HG02852 (cell line): Measurements from ENCODE around the gene AKR1C1.
"Not testable (repeated sequence)": the region's sequence is repeated elsewhere in the genome, so short reads cannot be mapped to it uniquely, and the experiment has no call there.

Experiments used
- ATAC-seq: cut with Tn5 transposase; IDR thresholded peaks from one replicate; pipeline ENCODE4 v1.9.1; 2021; ENCODE audit warnings: mild to moderate bottlenecking, moderate library complexity; ENCODE audit not compliant: unreplicated experiment

Gene AKR1C1

DNA sequence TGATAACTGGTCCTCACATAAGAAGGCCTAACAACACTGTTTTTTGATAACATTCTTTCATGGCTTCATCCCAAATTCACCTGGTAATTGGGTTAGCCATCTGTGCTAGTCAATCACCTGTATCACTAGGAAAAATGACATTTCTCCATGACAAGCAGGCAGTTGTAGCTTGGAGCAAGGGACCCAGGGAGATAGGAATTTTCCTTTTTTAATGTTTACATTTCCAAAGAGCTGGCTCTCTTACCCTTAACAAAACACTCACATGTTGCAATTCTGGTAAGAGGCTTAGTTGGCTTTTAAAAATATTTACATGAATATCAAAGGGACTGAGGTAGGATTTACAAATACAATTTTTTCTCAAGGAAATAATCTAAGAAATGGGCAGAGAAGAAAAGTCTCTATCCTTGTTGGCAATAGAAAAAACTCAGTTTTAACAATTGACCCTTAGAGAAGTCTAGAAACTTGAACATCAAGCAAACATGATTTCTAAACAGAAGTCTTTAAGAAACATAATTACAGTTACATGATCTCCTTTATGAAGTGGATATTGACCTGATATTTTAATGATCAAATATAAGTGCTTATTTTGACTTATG lies 16.1 kb upstream of the AKR1C1 start:
- no peak for ATAC-seq

DNA sequence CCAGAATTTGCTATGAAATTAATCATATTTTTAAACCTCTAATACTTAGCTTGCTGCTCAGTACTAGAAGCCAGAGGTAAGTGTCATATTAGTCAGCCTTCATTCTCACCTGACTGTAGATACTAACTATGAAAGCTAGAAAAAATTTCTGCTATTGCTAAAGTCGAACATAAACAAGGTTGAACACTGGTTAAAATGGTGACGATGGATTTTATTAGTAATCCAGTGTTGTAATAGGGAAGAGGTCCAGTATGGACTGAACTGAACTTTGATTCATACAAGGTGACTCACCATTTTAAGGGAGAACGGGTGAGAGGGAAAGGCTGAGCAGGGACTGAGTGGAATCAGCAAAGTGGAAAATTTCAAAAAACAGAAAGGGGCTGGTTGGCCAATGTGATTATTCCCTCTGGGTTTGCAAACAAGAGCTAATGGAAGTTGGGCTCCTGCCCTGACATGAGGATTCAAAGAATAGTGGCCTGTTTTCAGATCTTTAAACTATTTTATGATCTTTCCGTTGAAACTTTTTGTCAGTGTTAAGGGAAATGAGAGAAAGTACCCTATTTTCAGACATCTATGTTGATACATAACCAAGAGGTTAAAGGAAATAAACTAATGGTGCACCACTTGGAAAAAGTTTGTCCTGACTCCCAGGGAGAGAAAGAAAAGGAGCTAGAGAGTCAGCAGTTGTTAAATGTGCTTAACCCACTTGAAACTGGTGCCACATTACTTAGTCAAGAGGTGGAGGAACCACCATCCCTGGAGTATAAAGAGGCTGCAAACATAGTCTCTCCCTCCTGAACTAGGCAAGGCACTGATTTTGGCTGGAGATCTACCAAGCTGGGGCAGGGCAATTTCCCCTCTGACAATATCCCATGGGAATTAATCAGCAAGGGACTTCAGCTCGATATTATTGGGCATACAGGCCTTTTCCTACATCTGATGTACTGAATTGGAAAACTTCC lies 15.3 kb upstream of the AKR1C1 start:
- ATAC-seq, result no peak

DNA sequence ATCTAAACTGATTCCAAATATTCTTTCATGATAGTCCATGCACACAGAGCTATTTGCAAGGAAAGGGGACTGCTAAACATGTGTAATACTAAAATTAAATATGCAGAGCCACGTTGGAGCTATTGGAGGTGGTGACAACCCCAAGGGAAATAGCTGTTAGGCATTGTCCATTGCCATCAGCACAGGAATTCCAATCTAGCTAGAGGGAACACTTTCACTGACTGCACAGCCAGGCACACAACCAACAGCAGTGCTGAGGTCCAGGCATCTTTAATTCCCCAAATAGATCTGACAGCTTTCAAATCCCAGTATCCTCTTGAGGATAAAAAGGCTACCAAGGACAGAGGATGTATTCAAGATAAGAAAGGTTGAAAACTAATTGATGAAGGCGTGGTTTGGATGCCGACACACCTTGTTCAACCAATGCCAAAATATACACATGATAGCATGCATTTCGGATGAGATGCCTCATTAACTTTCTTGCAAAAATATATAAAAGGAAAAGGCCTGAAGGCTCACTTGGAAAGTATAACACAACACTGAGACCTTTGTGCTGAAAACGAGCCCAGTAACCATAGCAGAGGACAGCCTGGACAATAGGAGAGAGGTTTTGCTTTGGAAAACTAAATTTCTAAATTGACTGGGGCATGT lies 11.6 kb upstream of the AKR1C1 start:
- not testable (repeated sequence) for ATAC-seq

DNA sequence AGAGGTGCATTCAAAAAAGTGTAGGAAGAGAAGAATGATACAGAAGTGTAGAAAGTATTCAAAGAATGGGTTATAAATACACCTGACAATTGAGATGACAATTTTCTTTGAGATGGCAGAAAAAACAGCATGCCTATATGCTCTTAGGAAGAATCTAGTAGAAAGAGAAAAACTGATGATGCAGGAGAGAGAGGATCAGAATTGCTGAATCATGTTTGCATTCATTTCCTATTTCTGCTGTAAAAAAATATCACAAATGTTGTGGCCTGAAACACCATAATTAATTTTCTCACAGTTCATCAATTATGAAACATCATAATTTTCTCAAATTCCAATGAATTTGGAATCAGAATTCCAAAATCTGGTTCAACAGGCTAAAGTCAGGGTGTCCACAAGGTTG lies 9.8 kb upstream of the AKR1C1 start:
- ATAC-seq, result no peak

DNA sequence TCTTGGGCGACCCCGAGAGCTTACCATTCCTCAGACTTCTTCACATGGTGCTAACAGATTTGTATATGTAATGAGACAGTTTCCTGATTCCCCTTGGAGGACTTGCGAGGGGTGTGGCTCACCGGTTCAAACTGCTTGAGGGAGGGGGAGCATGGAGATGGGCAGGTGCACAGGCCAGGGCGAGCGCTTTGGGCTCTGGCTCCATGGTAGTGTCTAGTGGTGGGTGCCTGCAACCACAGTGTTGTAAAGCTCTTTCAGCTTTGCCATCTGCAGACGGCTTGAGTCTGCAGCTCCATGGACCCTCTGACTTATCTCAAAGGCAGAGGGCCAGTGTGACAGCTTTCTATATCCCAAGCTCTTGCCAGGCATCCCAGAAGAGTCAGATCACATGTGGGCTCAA lies 7.1 kb upstream of the AKR1C1 start:
- ATAC-seq, result not testable (repeated sequence)

DNA sequence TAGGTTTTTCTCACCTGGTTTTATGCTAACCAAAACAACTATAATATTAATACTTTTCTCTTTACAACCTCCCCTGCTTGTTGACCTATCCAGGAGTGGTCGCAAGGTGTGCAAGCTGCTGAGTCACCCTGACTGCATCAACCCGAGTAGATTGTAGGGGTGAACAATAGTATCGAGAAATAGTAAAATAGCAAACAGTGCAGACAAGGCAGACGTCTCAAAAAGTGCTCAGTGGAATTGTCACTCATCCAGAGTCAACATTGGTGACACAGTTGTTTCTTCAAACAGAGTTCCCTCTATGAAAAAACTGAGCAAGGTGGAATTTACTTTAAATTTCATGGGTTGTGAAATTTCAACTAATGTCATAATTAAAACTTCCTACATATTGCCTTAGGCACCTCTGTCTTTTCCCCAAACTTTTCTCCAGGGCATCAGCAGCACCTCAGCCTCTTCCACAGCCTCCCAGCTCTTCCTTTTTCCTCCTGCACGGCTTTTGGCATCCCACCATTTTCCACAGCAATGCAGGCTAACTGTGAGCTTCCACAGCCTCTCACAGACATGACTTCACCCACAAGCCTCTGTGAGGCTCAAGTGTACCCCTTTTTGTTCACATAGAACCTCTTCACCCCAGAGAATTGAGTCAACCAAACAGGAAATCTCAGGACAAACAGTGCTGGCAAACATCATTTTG lies 6.1 kb upstream of the AKR1C1 start:
- not testable (repeated sequence) for ATAC-seq

DNA sequence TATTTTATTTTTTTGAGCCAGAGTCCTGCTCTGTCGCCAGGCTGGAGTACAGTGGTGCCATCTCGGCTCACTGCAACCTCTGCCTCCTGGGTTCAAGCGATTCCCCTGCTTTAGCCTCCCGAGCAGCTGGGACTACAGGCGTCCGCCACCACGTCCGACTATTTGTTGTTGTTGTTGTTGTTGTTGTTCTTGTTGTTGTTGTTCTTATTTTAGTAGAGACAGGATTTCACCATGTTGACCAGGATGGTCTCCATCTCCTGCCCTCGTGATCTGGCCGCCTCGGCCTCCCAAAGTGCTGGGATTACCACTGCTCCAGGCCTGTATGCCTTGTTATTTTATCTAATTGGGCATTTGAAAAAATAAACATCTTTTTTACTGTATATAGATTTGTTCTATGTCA lies 1.7 kb upstream of the AKR1C1 start:
- not testable (repeated sequence) for ATAC-seq

DNA sequence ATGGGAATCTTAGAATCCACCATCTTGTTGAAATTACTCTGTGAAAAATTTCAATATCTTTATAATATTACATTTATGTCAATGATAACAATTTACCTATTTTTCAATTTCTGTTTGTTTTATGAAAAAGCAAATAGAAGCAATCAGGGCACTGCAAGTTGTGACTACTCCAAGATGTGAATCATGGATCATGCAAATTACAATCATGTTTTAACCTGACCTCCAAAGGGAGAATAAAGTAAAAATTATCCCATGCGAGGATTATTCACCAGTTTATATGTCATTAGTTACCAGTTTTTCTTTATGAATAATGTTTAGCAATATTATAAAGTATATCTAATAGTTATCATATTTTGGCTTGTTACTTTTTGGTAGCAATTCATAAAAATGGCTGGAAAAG lies 907 bp upstream of the AKR1C1 start:
- ATAC-seq, result not testable (repeated sequence)

DNA sequence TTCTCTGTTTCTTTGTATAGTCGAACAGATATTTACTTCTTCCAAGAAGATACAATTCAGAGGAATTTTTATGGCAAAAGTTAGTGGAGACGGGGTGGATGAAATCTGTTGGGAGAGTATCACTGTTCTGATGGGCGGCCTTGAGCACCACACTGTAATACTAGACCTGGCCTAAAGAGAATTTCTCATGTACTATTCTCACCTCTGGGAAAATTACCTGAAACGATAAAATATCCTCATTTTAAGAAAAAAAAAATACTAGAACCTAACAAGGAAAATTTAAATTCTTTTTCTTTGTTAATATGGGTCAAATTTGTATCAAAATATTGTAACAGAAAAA lies 570 bp downstream of the AKR1C1 start:
- not testable (repeated sequence) for ATAC-seq

DNA sequence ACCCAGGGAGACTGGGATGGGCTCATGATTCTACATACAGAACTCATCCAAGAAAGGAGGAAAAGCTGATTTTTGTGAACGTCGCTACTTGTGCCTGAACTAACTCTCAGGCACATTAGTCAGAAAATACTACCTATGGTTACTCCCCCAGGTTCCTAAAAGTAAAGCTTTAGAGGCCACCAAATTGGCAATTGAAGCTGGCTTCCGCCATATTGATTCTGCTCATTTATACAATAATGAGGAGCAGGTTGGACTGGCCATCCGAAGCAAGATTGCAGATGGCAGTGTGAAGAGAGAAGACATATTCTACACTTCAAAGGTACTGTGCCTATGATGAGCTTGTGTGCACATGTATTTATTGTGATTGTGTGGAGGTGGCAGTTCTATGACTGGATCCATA lies 2.5 kb downstream of the AKR1C1 start:
- not testable (repeated sequence) for ATAC-seq

DNA sequence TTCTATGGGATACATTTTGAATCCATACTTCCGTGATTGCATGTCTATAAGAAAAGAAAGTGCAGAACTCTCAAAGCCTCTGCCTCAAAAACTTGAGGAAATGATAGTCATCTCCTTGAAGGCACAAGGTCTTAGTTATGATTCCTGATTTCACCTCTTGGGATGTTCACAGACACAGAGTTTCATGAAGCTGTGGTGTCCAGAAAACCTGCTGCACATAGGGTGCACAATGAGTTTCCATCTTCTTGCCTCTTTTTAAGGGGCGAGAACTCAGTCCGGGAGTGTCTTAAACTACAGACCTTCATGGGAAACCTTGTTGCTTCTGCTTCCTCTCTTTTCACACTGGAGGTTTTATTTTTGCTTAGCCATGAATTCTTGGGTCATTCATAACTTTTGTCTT lies 4.0 kb downstream of the AKR1C1 start:
- not testable (repeated sequence) for ATAC-seq

DNA sequence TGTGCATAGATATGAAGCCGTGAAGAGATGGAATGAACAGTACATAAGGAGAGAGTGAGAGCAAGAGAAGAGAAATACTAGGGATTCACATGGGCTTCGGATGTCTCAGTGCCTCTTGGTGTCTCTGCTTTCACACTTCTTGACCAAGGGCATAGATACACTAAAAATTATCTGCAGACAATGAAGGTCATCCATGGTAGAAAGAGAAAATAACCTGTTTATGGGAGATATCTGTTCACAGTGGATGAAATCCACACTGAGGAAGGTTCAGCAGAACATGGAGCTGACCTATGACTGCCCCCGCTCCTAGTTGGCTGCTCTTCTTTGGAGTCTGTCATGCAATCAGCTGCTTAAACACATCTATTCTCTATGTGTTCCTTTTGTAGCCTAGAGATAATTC lies 6.1 kb downstream of the AKR1C1 start:
- ATAC-seq, result not testable (repeated sequence)

DNA sequence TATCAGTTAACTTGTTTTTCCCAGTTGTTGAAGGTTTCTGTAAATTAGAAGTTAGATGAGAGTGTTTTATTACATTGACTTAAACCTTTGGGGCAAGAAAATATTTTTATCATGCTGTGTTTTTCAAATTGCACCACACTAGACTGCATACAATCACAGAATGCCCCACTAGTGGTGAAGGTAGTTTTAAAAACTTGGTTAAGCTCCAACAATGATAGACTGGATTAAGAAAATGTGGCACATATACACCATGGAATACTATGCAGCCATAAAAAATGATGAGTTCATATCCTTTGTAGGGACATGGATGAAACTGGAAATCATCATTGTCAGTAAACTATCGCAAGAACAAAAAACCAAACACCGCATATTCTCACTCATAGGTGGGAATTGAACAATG lies 7.1 kb downstream of the AKR1C1 start:
- ATAC-seq, result not testable (repeated sequence)

DNA sequence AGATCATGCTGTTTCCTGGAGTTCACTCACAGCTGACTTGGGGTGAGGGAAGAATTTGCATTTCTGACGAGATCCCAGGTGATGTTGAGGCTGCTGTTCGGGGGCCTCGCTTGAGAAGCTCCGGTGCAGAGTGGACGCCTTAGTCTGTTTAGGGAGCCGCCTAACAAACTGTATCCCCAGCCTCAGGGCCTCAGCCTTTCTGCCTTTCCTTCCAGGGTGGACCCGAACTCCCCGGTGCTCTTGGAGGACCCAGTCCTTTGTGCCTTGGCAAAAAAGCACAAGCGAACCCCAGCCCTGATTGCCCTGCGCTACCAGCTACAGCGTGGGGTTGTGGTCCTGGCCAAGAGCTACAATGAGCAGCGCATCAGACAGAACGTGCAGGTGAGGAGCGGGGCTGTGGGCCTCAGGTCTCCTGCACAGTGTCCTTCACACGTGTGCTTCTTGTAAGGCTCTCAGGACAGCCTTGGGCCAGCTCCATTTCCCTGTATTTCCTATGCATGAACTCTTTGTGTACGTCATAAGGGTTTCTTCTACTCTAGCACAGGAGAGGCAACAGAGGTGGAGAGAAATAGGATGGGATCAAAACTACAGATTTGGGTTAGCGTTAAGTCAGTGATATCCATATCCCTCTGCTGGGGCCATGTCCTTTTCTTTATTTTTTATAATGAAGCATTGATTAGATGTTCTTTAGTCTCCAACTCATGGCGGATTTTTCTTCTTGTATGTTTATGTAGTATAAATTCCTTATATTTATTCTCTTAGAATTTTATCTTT lies 9.3 kb downstream of the AKR1C1 start:
- not testable (repeated sequence) for ATAC-seq

DNA sequence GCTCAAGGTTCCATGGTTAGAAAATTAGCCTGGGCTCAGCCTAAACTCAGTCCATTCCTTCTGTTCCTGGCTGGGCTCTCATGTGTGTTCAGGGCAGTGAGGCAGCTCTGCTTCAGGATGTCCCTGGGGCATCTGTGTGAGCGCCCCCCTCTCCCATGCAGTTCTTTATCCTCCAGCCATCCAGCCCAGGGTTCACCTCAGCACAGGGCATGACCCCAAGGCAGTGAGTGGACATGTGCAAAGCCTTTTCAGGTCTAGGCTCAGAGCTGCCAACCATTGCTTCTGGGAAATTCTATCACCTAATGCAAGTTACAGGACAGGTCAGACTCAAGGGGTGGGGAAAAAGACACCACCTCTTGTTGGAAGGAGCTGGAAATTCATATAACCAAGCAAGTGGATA lies 10.1 kb downstream of the AKR1C1 start:
- ATAC-seq, result not testable (repeated sequence)

DNA sequence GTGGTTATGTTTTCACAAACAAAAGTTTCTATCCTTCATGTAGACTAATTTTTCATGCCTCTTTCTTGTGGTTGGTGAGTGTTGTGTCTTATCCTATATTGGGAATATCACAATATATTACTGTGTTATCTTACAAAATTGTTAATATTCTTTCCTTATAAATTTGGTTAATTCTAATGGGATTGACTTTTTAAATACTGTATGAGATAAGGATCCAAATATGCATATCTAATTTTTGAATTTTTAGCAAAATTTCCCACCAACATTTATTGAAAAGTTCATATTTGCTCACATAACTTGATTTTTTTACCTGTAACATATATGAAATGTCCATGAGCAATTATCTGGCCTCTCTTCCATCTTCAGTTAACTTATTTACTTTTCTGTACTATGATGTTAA lies 11.2 kb downstream of the AKR1C1 start:
- ATAC-seq, result not testable (repeated sequence)

DNA sequence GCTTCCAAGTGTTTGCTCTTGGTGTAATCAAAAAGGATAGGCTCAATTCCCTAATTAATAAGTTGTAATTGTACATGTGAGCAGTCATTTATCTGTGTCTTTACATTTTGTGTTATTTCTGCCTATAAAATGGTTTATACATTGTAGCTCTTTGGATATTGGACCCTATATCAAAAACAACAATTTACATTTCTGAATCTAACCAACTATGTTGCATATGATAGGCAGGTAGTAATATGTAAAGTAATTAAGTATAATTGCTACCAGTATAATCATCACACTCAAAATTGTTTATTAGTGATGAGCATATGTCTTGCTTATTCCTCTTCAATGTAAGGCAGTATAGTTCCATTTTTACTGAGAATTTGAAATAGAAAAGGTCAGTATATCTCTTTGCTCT lies 13.8 kb downstream of the AKR1C1 start:
- ATAC-seq, result no peak

DNA sequence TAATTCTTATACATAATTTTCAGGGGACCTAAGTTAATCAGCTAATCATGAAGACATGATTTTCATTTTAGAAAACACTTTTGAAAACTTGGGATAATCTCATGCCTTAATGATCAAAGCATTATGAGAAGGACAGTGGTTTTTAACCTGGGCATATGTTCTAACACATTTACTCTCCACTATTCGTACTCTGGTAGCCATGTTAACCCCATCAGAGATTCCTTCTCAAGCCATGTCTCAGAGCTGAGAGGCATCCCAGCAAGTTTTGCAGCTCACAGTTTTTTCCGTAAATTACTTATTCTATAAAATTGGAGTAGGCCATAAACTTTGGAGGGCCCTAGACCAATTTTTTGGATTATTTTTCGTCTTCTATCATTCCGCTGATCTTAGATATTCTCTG lies 15.7 kb downstream of the AKR1C1 start:
- no peak for ATAC-seq

DNA sequence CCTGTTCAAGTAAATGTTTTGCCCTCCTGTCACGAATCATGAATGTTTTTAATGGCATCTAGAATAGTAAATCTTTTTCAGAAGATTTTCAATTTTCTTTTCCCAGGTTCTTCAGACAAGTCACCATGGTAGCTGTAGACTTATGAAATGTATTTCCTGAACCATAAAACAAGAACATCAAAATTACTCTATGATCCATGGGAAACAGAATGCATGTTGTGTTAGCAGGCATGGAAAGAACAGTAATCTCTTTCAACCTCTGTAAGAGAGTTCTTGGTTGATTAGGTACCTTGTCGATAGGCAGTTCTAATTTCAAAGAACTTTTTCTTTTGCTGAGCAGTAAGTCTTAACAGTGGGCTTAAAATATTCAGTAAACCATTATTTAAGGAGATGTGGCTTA lies 17.6 kb downstream of the AKR1C1 start:
- no peak for ATAC-seq

DNA sequence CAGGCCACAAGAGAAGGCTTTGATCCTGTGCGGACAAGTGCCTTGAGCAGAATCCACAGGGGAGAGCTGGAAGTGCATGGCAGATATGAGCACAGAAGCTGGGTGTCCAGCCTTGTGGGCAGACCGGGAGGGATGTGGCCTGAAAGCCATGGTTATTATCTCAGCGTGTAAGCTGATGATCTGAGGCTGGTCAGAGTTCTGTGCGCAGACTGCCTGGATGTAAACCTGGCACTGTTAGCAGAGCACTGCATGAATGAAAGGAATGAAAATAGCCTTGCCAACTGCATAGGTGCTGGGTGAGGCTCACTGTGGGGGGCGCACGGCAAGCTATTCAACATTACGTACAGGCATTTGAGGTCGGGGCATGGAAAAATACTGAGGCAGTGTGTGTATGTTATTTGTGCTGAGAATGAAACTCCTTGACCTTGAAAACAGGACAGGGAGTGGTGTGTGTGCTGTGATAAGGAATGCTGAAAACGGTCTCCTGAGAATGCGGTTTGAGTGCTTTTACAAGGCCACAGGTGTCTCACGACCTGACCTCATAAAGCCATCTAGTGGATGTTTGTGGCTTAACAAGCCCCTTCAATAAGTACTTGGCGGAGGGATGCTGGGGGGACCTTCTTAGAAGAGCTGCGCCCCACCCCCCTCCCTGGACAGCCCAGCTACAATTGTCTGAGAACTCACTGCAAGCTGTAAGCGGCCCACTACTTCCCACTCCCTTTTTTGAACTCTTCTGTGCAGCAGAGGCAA lies 18.7 kb downstream of the AKR1C1 start:
- ATAC-seq, result no peak
